Endometrial microvascular endothelial cells (primary cell): ENCODE data around the gene ELOVL5. TPM values are rescaled to one million over a fixed set of nuclear protein-coding genes. Genes with fewer than 3 reads are reported as not detected.
"Not testable (repeated sequence)": the region's sequence is repeated elsewhere in the genome, so short reads cannot be mapped to it uniquely, and the experiment has no call there.

Experiments
- in situ Hi-C: cut with HindIII; loops from 2 replicates; pipeline ENCODE4 v1.10.0; 2017; ENCODE audit warnings: low sequenced_read_pairs, low pct_unique_long_range_greater_than_20kb; ENCODE audit errors: inconsistent ontology term
- total RNA-seq: library from RNA; depleted of rRNA; stranded (reverse); fragments of >200 nt; gene quantifications from one replicate; pipeline ENCODE4 v1.2.3, GENCODE V29; 2015; ENCODE audit errors: inconsistent ontology term

ELOVL5 gene
- total RNA-seq = 94.4 TPM

GRCh38 chr6:53348371-53349208 is at the start of gene ELOVL5:
Gene ELOVL5 (minus strand): TSS chr6:53348950. CDS start chr6:53295699, 53,251 bp downstream.
- in situ Hi-C loops = no loop called here

GRCh38 chr6:53397283-53397682 is 48.5 kb upstream of the ELOVL5 start:
- in situ Hi-C loops = no loop called here

- in situ Hi-C loops = no loop called here
Measured at GRCh38 chr6:53395986-53396385, 47.2 kb upstream of the ELOVL5 start.

- in situ Hi-C loops = no loop called here
Measured at GRCh38 chr6:53394704-53395103, 46.0 kb upstream of the ELOVL5 start.

- in situ Hi-C loops = no loop called here
Measured at GRCh38 chr6:53391170-53391569, 42.4 kb upstream of the ELOVL5 start.

- in situ Hi-C loops = no loop called here
Measured at GRCh38 chr6:53390010-53390409, 41.3 kb upstream of the ELOVL5 start.

GRCh38 chr6:53388615-53389014 is 39.9 kb upstream of the ELOVL5 start:
- in situ Hi-C loops = not testable (repeated sequence)

GRCh38 chr6:53382421-53382820 is 33.7 kb upstream of the ELOVL5 start:
- in situ Hi-C loops = no loop called here

- in situ Hi-C loops = no loop called here
Measured at GRCh38 chr6:53378208-53378607, 29.5 kb upstream of the ELOVL5 start.

- in situ Hi-C loops = no loop called here
Measured at GRCh38 chr6:53377793-53378192, 29.0 kb upstream of the ELOVL5 start.

GRCh38 chr6:53377289-53377688 is 28.5 kb upstream of the ELOVL5 start:
- in situ Hi-C loops = no loop called here

GRCh38 chr6:53376661-53377226 is 28.0 kb upstream of the ELOVL5 start:
- in situ Hi-C loops = no loop called here

GRCh38 chr6:53375847-53376246 is 27.1 kb upstream of the ELOVL5 start:
- in situ Hi-C loops = no loop called here

- in situ Hi-C loops = no loop called here
Measured at GRCh38 chr6:53373638-53374037, 24.9 kb upstream of the ELOVL5 start.

GRCh38 chr6:53369876-53370515 is 21.2 kb upstream of the ELOVL5 start:
- in situ Hi-C loops = no loop called here

GRCh38 chr6:53369051-53369450 is 20.3 kb upstream of the ELOVL5 start:
- in situ Hi-C loops = no loop called here

- in situ Hi-C loops = no loop called here
Measured at GRCh38 chr6:53366128-53366641, 17.4 kb upstream of the ELOVL5 start.

GRCh38 chr6:53363341-53364079 is 14.8 kb upstream of the ELOVL5 start:
- in situ Hi-C loops = no loop called here

GRCh38 chr6:53361549-53362031 is 12.8 kb upstream of the ELOVL5 start:
- in situ Hi-C loops = no loop called here
